Measurements from ENCODE around the gene POLN. TPM values are rescaled to one million over a fixed set of nuclear protein-coding genes. Genes with fewer than 3 reads are reported as not detected.

Gene POLN
- total and polyA plus RNA-seq, 2 experiments from 2014 or later, result 1.7 to 2.0 TPM

- Histone ChIP-seq H3K9me3 (ENCODE audit: low read depth) (no peaks in the 10 kb centered on the region), H3K4me3 (no peak overlapping the region), H3K4me1 (ENCODE audit: insufficient read depth) (no peaks in the 10 kb centered on the region), H2AFZ (no peak overlapping the region), H3K36me3 (replicated peaks; ENCODE audit: insufficient read depth, low read depth) (no peaks in the 10 kb centered on the region), H3K9me2 (replicated peaks; ENCODE audit: insufficient read depth) (no peaks in the 10 kb centered on the region), H4K20me1 (ENCODE audit: insufficient read depth, poor library complexity, severe bottlenecking) (no peaks in the 10 kb centered on the region), H3K27me3 (no peaks in the 10 kb centered on the region), H3K27ac (no peak overlapping the region), H3K79me2 (no peaks in the 10 kb centered on the region), H3K4me2 (no peak overlapping the region)
- 88% methylated on average over 12 of the region's 12 CpGs for WGBS (ENCODE audit: low lambda C conversion rate, missing lambda C conversion rate)
- no peak for DNase-seq (ENCODE audit: low spot score)
- no peak for TF ChIP-seq EZH2phosphoT487 (IDR thresholded peaks at IDR 0.05; ENCODE audit: low read depth, severe bottlenecking, unreplicated experiment)
- no peak for TF ChIP-seq EZH2 (IDR thresholded peaks at IDR 0.05; ENCODE audit: borderline replicate concordance)
- TF ChIP-seq, protein P1, sequence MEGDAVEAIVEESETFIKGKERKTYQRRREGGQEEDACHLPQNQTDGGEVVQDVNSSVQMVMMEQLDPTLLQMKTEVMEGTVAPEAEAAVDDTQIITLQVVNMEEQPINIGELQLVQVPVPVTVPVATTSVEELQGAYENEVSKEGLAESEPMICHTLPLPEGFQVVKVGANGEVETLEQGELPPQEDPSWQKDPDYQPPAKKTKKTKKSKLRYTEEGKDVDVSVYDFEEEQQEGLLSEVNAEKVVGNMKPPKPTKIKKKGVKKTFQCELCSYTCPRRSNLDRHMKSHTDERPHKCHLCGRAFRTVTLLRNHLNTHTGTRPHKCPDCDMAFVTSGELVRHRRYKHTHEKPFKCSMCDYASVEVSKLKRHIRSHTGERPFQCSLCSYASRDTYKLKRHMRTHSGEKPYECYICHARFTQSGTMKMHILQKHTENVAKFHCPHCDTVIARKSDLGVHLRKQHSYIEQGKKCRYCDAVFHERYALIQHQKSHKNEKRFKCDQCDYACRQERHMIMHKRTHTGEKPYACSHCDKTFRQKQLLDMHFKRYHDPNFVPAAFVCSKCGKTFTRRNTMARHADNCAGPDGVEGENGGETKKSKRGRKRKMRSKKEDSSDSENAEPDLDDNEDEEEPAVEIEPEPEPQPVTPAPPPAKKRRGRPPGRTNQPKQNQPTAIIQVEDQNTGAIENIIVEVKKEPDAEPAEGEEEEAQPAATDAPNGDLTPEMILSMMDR (IDR thresholded peaks at IDR 0.05; ENCODE audit: poor library complexity), result no peak
Observed at GRCh38 chr4:2269618-2270163, 27.8 kb upstream of the POLN start.

- DNase-seq (ENCODE audit: low spot score), result no peak
- 75% methylated on average over 6 of the region's 6 CpGs for WGBS (ENCODE audit: low lambda C conversion rate, missing lambda C conversion rate)
Observed at GRCh38 chr4:2269206-2269531, 27.2 kb upstream of the POLN start.

GRCh38 chr4:2268357-2269205 lies 26.7 kb upstream of the POLN start:
- no peak overlapping the region for H3K4me3 ChIP-seq
- TF ChIP-seq EZH2 (IDR thresholded peaks at IDR 0.05; ENCODE audit: borderline replicate concordance) (no peak), EZH2phosphoT487 (IDR thresholded peaks at IDR 0.05; ENCODE audit: low read depth, severe bottlenecking, unreplicated experiment) (no peak)
- TF ChIP-seq, protein P1 (IDR thresholded peaks at IDR 0.05; ENCODE audit: poor library complexity), result no peak
- no peaks in the 10 kb centered on the region for H4K20me1 ChIP-seq (ENCODE audit: insufficient read depth, poor library complexity, severe bottlenecking)
- H2AFZ ChIP-seq, result no peak overlapping the region
- H3K4me1 ChIP-seq (ENCODE audit: insufficient read depth), result no peaks in the 10 kb centered on the region
- no peaks in the 10 kb centered on the region for H3K9me2 ChIP-seq (replicated peaks; ENCODE audit: insufficient read depth)
- H3K4me2 ChIP-seq, result no peak overlapping the region
- H3K9me3 ChIP-seq (ENCODE audit: low read depth), result no peaks in the 10 kb centered on the region
- no peaks in the 10 kb centered on the region for H3K27me3 ChIP-seq
- no peak for DNase-seq (ENCODE audit: low spot score)
- H3K27ac ChIP-seq, result no peak overlapping the region
- H3K36me3 ChIP-seq (replicated peaks; ENCODE audit: insufficient read depth, low read depth), result no peaks in the 10 kb centered on the region
- 90% methylated on average over 18 of the region's 22 CpGs for WGBS (ENCODE audit: low lambda C conversion rate, missing lambda C conversion rate)
- H3K79me2 ChIP-seq, result no peaks in the 10 kb centered on the region

More at GRCh38 chr4:2269206-2269531, 27.2 kb upstream of the POLN start:
- TF ChIP-seq EZH2 (IDR thresholded peaks at IDR 0.05; ENCODE audit: borderline replicate concordance) (no peak), EZH2phosphoT487 (IDR thresholded peaks at IDR 0.05; ENCODE audit: low read depth, severe bottlenecking, unreplicated experiment) (no peak)
- TF ChIP-seq, protein P1 (IDR thresholded peaks at IDR 0.05; ENCODE audit: poor library complexity), result no peak
- no peak overlapping the region for H3K4me2 ChIP-seq
- H3K9me2 ChIP-seq (replicated peaks; ENCODE audit: insufficient read depth), result no peaks in the 10 kb centered on the region
- no peaks in the 10 kb centered on the region for H3K9me3 ChIP-seq (ENCODE audit: low read depth)
- no peak overlapping the region for H3K4me3 ChIP-seq
- no peaks in the 10 kb centered on the region for H4K20me1 ChIP-seq (ENCODE audit: insufficient read depth, poor library complexity, severe bottlenecking)
- H3K79me2 ChIP-seq, result no peaks in the 10 kb centered on the region
- no peaks in the 10 kb centered on the region for H3K4me1 ChIP-seq (ENCODE audit: insufficient read depth)
- H3K27me3 ChIP-seq, result no peaks in the 10 kb centered on the region
- no peak overlapping the region for H2AFZ ChIP-seq
- H3K27ac ChIP-seq, result no peak overlapping the region
- no peaks in the 10 kb centered on the region for H3K36me3 ChIP-seq (replicated peaks; ENCODE audit: insufficient read depth, low read depth)
